Activated CD8-positive, alpha-beta memory T cell treated with anti-CD3 and anti-CD28 coated beads, Interleukin-2, amount 50 U/mL, for 1 hour (primary cell): ENCODE measurements around the gene NDUFA5.

Source experiments
- DNase-seq: peaks from one replicate; pipeline ENCODE4 v3.0.0-alpha.2; 2020; ENCODE audit errors: extremely low read depth

Gene NDUFA5

DNA sequence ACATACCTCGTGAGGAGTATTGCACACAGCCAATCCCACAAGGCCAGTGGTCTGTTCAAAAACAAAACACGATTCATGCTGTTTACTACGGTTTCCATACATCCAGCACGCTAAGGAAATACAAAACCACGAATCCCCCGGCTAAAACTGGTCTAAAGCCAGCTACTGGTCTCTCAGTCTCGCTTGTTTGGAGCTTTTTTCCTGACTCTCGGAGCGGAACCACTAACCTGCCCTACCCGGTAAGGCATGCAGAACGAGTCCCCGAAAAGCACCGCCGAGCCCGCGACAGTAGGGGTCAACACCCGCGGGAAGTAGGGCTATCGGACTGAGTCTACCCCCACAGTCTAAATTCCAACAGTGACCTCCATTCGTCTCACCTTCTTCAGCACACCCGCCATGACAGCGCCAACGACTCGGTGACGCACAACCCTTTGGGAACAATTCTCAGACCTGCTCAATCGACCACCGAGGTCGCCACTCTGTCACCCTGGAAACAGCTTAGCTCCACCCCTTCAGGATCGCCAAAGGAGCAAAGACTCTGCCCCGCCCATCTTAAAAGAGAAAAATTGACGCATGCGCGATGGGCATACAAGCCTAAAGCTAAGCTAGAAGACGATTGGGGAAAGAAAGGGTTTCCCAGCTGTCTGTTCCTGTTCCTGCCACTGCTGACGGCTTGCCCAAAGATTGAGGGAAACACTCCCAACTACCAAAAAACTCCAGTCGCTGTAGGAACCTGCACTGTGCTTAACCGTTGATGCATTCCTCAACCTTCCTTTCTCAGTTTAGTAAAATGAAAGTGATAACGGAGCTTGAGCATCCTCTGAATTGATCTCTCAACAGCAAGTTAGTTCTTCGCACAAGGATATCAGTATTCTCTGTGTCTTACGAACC, at the start of gene NDUFA5:
Gene NDUFA5, minus strand, starts transcription at position 421 of the 891 bp plus-strand sequence. Its CDS starts 23 bp downstream, at position 398.
- peak; percentile 99 for DNase-seq

DNA sequence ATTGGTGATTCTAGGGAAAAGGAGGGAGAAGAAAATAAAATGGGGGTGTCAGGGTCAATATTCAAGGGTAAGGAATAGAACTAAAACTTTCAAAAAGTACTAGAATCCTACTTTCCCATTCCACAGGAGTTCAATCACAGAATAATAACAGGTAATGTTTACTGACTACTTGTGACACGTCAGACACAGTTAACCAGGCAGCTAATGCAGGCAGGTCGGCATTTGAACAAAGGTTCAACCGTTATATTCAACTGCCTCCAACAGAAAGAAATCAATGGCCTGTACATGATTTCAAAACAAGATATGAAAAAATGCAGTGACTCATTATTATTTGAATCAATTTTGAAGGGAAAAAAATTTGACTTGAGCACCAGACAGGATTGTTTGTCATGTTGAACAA, 47.1 kb upstream of the NDUFA5 start:
- DNase-seq, result no peak

DNA sequence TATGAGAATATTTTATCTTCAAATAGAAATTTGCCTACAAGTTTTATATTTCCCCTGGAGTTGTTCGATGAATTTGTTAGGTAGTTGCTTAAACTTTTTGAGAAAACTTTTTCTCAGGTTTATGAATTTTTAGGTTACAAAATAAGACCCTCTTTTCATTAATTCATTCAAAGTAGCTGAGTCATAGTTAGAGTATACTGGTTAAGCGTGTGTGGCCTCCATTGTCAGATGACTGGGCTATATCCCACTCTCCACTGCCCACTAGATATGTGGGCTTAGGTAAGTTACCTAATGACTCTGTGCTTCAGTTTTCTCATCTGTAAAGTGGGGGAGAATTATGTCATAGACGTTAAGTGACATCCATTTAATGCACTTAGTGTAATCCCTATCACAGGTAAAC, 45.0 kb upstream of the NDUFA5 start:
- DNase-seq, result no peak

DNA sequence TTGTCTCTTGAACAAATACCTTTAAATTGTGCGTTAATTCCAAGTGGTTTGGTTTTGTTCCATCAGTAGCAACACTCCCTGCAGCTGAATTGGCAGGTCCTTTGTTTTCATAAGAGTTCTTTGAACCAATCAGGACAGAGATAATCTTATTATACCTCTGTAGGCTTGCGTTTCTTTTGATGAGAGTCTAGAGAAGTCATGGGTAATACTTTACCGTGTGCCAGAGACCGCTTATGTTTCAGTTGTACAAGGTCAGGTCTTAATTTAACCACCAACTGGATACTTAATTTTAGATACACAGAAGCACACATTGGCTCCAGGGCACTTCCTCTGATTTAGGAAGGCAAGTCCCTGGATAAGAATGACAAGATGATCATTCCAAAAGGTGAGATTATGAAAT, 43.9 kb upstream of the NDUFA5 start, which contains the start of gene ASB15:
Gene ASB15, plus strand, starts transcription at position 292 of the 400 bp plus-strand sequence. CDS start 12,682 bp downstream, outside the sequence.
- DNase-seq, result no peak

DNA sequence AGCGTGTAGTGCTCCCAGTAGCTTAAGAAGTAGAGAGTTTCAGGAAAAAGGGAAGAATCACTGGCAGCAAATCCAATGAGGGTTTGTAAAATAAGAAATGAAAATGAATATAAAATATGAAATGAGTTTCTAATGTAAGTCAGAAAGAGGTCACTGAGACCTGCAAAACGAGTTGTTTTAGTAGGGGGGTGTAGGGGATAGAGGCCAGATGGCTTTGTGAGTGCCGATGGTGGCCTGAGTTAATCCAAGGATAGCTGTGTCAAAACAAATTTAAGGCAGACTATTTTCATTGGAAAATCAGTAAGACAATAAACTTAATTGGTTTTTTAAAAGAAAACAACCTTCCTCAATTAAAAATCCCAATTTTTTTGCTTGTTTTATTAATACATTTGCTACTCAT, 43.3 kb upstream of the NDUFA5 start:
- DNase-seq, result no peak

DNA sequence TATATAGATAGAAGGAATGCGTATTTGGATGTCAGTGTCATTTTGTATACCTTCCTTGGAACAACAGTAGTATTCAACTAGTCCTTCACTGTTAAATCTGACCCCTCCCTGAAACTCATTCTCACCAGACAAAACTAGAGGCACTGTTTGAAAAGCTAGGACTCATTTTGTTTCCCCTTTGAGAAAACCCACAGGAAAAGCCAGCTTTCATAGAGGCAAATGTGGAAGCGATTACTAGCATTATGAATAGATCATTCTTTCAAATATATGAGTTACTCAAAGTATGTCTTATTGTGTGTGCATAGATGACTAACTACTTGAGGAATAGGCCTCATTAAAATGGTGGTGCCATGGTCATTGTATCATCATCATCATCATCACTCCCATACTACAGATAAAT, 42.1 kb upstream of the NDUFA5 start:
- no peak for DNase-seq

DNA sequence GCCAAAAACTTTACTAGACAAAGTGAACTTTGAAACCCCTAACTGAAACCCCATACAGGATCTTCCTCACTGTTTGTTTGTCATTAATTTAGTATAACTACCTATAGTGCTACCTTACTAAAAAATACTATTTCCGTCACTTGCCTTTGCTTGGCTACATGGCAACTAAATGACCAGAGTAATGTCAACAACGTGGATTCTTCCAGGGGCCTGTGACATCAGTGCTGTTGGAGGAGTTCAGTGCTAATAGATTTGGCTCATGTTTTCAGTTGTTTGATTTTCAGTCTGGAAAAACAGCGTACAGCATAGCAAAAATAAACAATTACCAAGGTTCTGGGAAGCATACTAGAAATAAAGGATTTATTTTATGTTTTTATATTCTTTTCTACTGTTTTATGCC, 41.0 kb upstream of the NDUFA5 start:
- no peak for DNase-seq

DNA sequence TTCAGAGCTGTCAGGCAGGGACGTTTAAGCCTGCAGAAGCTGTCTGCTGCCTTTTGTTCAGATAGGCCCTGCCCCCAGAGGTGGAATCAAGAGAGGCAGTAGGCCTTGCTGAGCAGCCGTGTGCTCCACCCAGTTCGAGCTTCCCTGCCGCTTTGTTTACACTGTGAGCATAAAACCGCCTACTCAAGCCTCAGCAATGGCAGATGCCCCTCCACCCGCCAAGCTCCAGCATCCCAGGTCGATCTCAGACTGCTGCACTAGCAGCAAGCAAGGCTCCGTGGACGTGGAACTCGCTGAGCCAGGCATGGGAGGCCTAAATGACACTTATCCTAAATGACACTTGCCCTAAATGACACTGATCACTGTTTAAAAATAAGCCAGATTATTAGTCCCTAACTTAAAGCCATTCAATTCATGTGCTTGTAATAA, 37.2 kb upstream of the NDUFA5 start:
- DNase-seq, result no peak

DNA sequence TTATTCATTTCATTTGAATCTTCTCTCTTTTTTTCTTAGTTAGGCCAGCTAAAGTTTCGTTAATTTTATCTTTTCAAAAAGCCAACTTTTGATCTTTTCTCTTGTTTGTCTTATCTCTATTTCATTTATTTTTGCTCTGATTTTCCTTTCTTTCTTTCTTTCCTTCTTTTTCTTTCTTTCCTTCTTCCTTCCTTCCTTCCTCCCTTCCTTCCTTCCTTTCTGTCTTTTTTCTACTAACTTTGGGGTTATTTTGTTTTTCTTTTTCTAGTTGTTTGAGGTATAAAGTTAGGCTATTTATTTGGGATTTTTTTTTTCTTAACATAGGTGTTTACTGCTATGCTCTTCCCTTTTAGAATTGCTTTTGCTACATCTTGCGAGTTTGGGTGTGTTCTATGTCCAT, 30.8 kb upstream of the NDUFA5 start:
- no peak for DNase-seq

DNA sequence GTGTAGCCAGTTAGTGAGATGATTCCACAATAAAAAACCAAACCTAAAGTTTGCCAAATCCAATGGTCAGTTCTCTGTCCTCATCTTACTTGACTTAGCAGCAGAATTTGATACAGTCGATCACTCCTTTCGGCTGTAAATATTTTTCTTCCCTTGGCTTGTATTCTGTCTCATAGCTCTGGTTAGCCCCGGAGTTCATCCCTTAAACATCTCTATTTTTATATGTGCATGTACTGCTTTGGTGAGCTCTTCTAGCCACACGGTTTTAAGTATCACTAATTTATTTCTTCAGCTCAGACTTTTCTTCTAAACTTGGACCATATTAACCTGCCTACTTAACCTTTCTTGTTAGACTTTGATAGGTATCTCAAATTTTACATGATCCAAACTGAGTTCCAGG, 26.2 kb upstream of the NDUFA5 start:
- DNase-seq, result no peak

DNA sequence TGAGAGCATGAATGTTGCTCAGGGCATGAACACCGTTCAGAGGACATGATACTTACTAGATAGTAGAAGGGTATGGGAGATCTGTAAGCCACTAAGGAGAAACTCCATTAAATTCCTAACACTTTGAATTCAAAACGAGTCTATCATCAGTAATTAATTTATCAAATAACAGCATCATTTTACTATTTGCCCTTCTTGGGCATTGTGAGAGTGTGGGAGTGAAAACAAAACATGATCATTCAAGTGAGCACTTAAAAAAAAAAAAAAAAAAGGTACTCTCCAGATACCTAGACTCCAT, 23.5 kb upstream of the NDUFA5 start:
- no peak for DNase-seq

DNA sequence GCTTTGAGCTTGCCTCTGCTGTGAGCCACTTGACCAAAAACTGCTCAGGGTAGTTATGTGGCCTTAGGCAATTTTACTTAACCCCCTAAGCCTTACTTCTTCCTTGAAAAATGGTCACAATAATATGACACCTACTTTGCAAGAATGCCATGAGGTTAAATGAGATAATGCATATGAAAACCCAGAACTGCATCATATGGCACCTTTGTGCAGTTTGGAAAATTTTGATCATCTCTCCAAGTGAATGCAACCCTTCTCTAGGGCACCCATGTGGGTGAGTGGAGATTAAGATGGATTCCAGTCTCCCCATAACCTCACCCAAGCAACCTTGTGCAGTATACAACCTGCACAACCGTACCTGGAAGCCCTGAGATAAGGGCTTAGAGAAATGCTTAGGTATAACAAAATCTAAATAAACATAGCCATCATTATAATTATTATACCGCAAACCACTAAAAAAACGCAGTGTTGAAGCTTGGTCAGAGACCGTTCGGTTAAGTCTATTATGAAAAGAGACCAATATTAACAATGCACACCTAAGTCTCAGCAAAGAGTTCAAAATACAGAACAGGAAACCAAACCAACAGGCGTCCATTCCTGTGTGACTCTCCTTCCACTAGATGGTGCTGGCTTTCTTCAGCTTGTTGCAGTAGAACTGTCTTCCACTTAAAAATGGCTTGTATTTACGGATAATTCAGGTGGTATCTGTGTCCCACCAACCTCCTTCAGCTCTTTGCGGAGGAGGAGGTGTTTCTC, 23.0 kb upstream of the NDUFA5 start:
- DNase-seq, result no peak

DNA sequence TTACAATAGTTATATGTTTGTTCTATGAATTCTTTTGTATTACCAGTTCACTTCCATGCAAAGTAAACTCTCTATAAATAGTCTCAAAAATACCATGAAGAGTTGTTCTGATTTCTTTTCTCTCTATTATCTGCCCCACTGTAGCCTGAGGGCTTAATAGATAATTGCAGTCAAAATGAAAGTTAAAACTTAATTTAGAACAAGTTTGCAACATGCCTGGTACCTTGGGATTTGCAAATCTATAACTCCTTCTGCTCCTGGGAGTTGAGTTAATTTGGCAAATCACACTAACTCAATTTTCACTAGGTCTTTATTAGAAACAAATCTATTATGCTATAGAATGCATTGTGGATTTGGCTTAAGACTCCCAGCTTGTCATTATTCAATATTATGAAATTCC, 21.8 kb upstream of the NDUFA5 start:
- DNase-seq, result no peak

DNA sequence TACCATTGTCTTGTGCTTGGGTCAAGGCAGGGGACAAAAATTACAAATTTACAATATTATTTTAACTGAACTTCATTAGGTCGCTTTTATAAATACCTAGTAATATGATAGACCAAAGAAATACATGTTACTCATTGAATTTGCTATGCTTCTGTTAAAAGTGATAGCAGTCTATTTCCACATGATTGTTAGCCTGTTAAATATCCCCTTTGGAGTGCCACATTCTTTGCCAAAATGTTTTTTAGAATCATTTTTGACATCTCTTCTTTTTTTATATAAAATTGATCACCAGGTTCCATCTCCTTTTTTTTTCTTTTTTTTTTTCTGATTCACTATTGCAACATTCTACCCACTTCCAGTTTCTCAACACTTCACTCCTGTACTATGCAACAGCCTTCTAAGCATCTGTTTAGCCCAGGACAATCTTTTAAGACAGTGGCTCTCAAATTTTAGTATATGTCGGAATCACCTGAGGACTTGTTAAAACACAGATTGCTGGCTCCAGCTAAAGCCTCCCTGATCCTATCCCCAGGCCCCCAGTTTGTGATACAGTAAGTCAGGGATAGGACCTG, 16.4 kb upstream of the NDUFA5 start:
- DNase-seq, result no peak

DNA sequence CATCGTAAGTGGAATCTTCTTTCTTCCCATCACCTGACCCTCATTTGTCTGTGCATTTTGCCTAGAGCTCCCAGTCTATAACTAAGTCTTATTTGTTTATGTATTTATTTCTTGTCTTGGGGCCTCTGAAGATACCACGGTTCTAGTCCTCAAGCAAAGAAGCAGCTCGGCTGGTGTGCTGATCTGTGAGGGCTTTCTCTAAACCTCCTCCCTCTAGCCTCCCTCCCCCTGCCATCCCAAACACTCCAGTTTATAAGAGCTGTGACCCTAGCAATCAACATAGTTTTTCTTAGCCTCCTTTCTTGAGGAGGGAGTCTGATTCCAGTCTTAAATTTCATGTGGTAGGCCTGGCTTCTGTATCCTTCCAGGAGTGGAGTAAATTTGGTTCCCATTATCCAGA, 15.7 kb upstream of the NDUFA5 start:
- DNase-seq, result no peak

DNA sequence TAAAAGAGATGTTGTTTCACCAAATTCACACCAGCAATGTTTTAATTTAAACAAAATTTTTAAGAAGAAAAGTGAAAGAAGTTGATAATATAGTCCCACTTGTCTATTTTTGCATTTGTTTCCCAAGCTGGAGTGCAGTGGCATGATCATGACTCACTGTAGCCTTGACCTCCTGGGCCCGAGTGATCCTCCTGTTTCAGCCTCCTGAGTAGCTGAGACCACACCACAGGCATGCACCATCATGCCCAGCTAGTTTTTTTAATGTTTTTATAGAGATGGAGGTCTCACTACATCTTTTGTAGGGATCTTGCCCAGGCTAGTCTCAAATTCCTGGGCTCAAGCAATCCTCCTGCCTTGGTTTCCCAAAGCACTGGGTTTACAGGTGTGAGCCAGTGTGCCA, 14.1 kb upstream of the NDUFA5 start:
- DNase-seq, result no peak

DNA sequence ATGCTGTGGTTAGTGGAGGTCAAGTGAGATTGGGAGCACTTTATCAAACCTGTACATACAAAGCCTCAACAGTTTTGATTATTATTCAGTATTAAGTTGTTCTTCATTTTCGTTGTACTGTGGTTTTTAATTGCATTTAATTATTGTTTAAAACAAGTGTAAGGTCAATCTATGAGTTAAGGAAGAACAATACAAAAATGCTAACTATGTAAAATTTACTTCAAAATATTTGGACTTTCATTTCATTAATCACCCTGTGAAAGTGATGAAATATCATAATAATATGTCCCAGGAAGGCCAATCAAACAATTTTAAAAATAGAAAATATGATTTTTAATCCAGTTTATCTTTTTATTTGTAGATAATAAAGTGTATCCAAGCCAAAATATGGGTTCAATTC, 13.6 kb upstream of the NDUFA5 start:
- no peak for DNase-seq

DNA sequence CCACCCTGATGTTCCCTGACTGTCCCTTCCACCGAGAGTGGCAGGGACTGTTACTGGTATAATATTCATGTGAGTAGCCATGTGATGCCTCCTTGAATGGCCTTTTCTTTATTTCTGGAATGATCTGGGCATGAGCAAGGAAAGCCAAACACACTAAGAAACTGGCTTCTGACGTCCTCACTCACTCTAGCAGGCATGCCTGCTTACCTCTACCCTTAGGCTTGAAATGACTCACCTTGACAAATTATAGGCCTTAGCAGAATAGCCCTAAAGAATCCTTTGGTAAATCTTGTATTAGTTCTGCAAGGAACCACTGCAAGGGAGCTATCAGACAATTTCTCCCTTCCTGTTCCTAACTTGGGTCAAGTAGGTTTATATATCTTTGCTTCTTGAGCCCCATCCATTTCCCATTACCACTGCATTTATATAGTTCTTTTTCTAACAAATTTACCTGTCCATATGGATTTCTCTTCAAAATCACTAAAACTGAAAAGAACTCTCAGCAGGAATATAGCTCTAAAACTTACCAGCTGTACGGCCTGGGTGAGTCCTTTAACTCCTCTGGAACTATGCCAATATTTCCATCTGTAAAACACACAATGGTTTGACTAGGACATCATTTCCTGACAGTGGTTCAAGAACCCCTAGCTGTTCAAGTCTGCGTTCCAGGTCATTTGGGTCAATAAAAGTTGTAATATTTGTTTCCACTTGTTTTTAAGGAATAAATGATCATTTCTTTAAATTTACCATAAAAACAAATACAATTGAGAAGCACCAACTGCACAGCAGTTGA, 13.0 kb upstream of the NDUFA5 start:
- no peak for DNase-seq

DNA sequence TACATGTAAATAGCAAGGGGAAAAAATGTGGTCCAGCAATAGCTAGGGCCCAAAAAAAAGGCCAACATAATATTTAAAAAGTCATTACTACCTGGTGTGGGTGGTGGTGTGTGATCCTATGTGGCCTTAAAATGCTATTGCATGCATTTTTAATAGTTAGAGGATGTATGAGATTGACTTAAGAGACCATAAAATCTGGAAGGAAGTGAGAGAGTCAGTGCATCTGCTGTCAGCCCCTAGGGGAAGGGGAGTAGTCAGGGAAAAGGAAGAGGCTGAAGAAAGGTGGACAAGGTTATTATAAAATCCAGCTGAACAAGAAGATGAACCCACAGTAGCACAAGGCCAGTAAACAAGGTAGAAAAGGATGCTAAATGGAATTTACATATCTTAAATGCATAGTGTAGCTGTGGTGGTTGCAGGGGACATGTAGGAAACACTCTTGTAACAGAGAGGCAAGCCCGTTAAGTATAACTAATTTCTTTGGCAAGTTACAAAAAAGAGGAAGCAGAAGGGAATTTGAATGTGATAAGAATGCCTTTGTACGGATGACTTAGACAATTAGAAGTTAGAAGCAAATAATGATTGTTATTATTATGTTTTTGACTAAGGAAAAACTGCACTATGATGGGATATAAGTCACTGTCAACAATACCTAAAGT, 11.9 kb upstream of the NDUFA5 start:
- no peak for DNase-seq

DNA sequence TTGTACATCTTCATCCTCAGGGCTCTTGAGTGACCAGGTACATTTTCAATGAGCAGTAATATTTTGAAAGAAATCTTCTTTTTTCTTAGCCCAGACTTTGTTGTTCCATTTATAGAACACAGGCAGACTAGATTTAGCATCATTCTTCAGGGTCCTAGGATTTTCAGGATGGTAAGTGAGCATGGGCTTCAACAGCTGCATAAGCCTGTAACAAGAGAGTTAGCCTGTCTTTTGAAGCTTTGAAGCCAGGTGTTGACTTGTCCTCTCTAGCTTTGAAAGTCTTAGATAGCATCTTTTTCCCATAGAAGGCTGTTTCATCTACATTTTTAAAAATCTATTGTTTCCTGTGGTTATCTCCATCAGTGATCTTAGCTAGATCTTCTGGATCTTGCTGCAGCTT, 4.5 kb upstream of the NDUFA5 start:
- DNase-seq, result no peak

DNA sequence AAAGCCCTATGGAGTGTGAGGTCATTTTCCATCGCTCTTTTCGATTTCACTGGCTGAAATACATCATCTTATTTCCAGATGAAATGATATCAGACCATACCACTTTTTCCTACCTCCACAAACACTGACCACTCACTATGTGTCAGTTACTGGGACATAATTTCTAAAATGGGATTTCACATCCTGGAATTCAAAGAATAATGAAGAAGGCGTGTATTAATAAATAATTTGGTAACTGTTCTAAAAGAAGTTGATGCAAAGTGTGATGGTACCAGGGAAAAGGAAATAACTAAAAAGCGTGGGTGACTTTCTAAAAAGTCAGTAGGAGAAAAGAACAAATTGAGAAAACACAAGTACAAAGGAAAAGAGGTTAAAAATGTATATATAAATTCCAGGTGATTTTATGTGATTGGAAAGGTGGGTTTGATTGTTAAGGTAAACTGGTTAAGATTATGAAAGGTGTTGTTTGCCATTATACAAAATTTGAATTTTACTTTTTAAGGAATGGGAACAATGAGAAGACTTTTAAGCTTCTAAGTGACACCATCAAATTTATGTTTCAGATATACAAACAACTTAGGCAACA, 764 bp upstream of the NDUFA5 start:
- DNase-seq, result no peak
